A549 (cell line): ENCODE results near the gene ALPK3.

Source experiments
- CEBPB ChIP-seq, 2 experiments: fragments of >200 bp in 1 of 2; sonication (Bioruptor Twin) in 1 of 2; formaldehyde crosslinking in 1 of 2; IDR thresholded peaks; 2 replicates each; pipeline ENCODE4 v1.6.1; 2012 to 2016
- CTCF ChIP-seq: fragments of >200 bp; sonication (Bioruptor Twin); formaldehyde crosslinking; IDR thresholded peaks from 3 replicates; pipeline ENCODE4 v1.5.1; 2016
- GATA3 ChIP-seq: IDR thresholded peaks from 2 replicates; pipeline ENCODE4 v1.6.1; 2012; ENCODE audit warnings: borderline replicate concordance
- HEYL ChIP-seq: fragments of 250-450 bp; sonication (Bioruptor Pico); IDR thresholded peaks from 2 replicates; pipeline ENCODE4 v1.8.0; 2021; ENCODE audit warnings: mild to moderate bottlenecking, moderate library complexity
- HOXA7 ChIP-seq: fragments of 250-450 bp; sonication (Bioruptor Pico); IDR thresholded peaks from 2 replicates; pipeline ENCODE4 v1.5.0; 2020; ENCODE audit warnings: mild to moderate bottlenecking, moderate library complexity
- JUNB ChIP-seq: fragments of >200 bp; sonication (Bioruptor Twin); formaldehyde crosslinking; IDR thresholded peaks from 2 replicates; pipeline ENCODE4 v1.6.1; 2016
- NFE2L2 ChIP-seq: fragments of 150-350 bp; conservative IDR thresholded peaks from 2 replicates; pipeline ENCODE4 v1.6.1; 2014; ENCODE audit warnings: low read length
- POLR2A ChIP-seq: IDR thresholded peaks from 2 replicates; pipeline ENCODE4 v1.6.1; 2012; ENCODE audit warnings: mild to moderate bottlenecking, low read length
- REST ChIP-seq: fragments of 200-600 bp; sonication (generic); IDR thresholded peaks from 2 replicates; pipeline ENCODE4 v1.6.1; 2016; ENCODE audit warnings: antibody characterized with exemption, mild to moderate bottlenecking, moderate library complexity
- ZNF302 ChIP-seq: fragments of 250-450 bp; sonication (Bioruptor Pico); IDR thresholded peaks from 2 replicates; pipeline ENCODE4 v1.9.0; 2021; ENCODE audit warnings: inconsistent platforms, mild to moderate bottlenecking, moderate library complexity

GRCh38 chr15:84828086-84828908 lies 11.1 kb downstream of the ALPK3 start:
- TF ChIP-seq CTCF (no peak), POLR2A (no peak), ZNF302 (no peak), GATA3 (no peak), NFE2L2 (no peak), HEYL (no peak), JUNB (no peak), REST (no peak), CEBPB (IDR thresholded peaks at IDR 0.05) (no peak), HOXA7 (CRISPR knock-in tag) (no peak)
